Brain microvascular endothelial cell (primary cell): Measurements from ENCODE around the gene GPR63.

Experiments
- DNase-seq: peaks from one replicate; pipeline ENCODE4 v3.0.0-alpha.2; 2020
- H3K27ac ChIP-seq: fragments of 250-450 bp; sonication (Bioruptor Pico); 2 replicates; pipeline ENCODE4 v1.5.1; 2020; ENCODE audit warnings: mild to moderate bottlenecking, moderate library complexity
- H3K27me3 ChIP-seq: fragments of 250-450 bp; sonication (Bioruptor Pico); replicated peaks from 2 replicates; pipeline ENCODE4 v1.5.1; 2020; ENCODE audit warnings: mild to moderate bottlenecking
- H3K36me3 ChIP-seq: fragments of 250-450 bp; sonication (Bioruptor Pico); replicated peaks from 2 replicates; pipeline ENCODE4 v1.5.1; 2020; ENCODE audit warnings: mild to moderate bottlenecking
- H3K4me3 ChIP-seq: 2 replicates; pipeline ENCODE4 v1.5.1; 2011; ENCODE audit warnings: low read depth, mild to moderate bottlenecking, control low read depth, low read length, moderate library complexity
- in situ Hi-C: cut with HindIII; loops from 2 replicates; pipeline ENCODE4 v1.10.0; 2017; ENCODE audit warnings: low sequenced_read_pairs, low pct_ligation_motif_present
- TF ChIP-seq, protein P1 (sequence below): IDR thresholded peaks from 2 replicates; pipeline ENCODE4 v1.5.1; 2011; ENCODE audit warnings: low read depth, mild to moderate bottlenecking, moderate library complexity, low read length, control low read depth, inconsistent platforms; ENCODE audit errors: missing control alignments

GPR63 gene

DNA sequence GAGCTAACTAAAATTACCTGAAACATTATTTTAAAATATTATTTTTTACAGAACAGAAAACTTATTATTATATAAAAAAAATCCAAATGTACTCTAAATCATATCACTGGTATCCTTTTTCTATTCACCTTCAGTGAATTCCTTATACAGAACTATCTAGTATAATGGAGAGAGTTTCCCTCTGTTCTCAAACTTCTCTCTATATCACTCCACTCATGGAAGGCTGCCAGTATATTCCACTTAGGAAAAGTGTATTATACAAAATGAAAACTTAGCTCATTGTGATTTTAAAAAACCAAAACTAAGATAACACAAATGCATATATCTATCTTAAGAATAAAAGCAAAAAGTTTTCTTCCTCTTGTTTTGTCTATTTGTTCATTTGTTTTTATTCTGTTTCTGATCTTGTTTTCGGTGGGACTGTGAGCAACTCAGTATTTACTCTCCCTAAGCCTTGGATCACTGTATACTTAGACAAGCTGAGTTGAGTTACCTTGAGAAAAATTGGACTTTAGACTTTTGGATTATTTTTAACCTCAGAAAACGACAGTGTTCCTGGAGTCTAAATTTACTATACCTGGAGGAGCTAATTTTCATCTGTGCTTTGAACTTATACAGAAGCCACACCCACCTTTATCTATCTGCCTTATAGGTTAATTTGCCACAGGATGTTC lies 61.4 kb downstream of the GPR63 start:
- no peaks in the 10 kb centered on the region for H3K36me3 ChIP-seq
- DNase-seq = no peak
- H3K27ac ChIP-seq = no peak overlapping the region
- no peaks in the 10 kb centered on the region for H3K27me3 ChIP-seq
- in situ Hi-C loops = no loop called here
- no peak overlapping the region for H3K4me3 ChIP-seq
- TF ChIP-seq, protein P1, sequence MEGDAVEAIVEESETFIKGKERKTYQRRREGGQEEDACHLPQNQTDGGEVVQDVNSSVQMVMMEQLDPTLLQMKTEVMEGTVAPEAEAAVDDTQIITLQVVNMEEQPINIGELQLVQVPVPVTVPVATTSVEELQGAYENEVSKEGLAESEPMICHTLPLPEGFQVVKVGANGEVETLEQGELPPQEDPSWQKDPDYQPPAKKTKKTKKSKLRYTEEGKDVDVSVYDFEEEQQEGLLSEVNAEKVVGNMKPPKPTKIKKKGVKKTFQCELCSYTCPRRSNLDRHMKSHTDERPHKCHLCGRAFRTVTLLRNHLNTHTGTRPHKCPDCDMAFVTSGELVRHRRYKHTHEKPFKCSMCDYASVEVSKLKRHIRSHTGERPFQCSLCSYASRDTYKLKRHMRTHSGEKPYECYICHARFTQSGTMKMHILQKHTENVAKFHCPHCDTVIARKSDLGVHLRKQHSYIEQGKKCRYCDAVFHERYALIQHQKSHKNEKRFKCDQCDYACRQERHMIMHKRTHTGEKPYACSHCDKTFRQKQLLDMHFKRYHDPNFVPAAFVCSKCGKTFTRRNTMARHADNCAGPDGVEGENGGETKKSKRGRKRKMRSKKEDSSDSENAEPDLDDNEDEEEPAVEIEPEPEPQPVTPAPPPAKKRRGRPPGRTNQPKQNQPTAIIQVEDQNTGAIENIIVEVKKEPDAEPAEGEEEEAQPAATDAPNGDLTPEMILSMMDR = no peak

DNA sequence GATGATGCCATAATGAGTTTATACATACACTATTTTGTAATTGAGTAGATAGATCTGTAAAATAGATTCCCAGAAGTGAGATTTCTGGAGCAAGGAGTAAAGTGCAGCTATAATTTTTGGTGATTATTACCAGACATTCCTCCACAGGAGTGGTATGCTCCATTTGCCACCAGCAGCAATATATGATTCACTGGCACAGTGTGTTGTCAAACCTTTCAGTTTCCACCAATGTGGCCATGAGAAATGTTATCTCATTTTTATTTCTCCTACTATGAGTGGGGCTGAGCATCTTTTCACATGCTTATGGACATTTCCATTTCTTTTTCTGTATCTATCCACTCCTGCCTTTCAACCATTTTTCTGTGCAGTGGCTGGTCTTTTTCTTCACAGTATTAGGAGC lies 70.5 kb downstream of the GPR63 start:
- no peak for DNase-seq
- H3K27ac ChIP-seq = no peak overlapping the region
- no peaks in the 10 kb centered on the region for H3K36me3 ChIP-seq
- TF ChIP-seq, protein P1 = no peak
- H3K4me3 ChIP-seq = no peak overlapping the region
- in situ Hi-C loops = no loop called here
- H3K27me3 ChIP-seq = no peaks in the 10 kb centered on the region

DNA sequence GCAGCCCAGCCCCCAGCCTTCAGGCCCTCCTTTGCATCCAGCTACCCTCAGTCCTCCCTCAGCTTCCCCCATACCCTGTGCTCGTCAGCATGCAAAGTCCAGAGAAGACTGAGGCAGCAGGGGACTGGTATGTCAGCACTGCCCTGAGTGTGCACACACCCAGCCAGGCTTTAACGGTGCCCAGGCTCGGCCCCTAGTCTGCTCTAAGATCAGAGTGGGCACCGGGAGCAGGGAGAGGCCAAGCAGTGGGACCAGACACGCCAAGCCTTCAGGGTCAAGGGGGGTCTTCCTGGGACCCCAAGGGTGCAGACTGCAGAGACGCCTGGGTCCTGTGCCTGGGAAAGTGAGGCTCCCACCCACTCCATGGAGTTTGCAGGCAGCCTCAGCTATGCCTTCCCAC lies 74.7 kb downstream of the GPR63 start:
- Histone ChIP-seq H3K27ac (no peak overlapping the region), H3K36me3 (no peaks in the 10 kb centered on the region), H3K27me3 (no peaks in the 10 kb centered on the region), H3K4me3 (no peak overlapping the region)
- TF ChIP-seq, protein P1 = no peak
- in situ Hi-C loops = no loop called here
- DNase-seq = no peak

DNA sequence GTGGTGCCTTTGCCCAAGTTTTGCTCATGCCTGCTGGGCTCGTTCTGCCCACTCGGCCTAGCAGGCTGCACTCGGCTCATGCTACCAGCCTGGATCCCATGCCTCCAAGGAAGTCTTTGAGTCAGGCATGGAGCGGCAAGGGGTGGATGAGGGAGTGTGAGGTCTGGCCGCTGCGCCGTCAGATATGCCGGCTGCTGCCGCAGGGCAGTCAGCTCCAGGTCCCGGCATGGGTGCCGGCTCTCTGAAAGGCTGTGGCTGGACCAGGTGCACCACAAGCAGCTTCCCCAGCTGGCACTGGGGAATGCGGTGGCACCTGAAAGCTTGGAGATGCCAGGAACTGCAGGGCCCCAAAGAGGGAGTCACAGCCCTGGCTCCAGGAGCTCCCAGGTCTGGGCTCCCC lies 75.5 kb downstream of the GPR63 start:
- in situ Hi-C loops = no loop called here
- Histone ChIP-seq H3K36me3 (no peaks in the 10 kb centered on the region), H3K4me3 (no peak overlapping the region), H3K27ac (no peak overlapping the region), H3K27me3 (no peaks in the 10 kb centered on the region)
- no peak for DNase-seq
- TF ChIP-seq, protein P1 = no peak

DNA sequence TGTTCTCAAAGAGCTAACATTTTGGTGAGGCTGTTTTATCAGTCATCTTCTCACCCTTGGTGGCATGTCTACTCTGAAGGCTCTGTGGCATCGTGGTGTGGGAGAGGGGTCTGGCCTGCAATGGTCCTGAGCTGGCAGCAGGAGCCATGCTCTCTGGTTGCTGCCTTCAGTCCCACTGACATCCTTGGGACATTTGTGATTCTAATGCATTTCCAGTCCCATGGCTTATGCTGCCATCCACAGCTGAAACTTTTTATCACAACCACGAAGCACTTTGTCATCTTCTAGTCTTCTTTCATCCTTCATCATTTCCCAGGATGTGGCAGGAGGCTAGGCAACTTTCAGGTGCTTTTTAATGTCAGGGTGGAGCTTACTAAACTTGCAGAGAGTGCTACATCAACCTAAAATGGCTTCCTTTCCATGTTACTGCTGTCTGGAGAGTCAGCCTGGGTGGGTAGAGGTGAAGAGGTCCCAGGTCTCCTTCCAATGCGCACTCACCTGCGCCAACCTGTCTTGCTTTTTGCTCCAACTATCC lies 77.1 kb downstream of the GPR63 start:
- H3K36me3 ChIP-seq = no peaks in the 10 kb centered on the region
- DNase-seq = no peak
- in situ Hi-C loops = no loop called here
- TF ChIP-seq, protein P1 = no peak
- H3K27ac ChIP-seq = no peak overlapping the region
- H3K27me3 ChIP-seq = no peaks in the 10 kb centered on the region
- no peak overlapping the region for H3K4me3 ChIP-seq

DNA sequence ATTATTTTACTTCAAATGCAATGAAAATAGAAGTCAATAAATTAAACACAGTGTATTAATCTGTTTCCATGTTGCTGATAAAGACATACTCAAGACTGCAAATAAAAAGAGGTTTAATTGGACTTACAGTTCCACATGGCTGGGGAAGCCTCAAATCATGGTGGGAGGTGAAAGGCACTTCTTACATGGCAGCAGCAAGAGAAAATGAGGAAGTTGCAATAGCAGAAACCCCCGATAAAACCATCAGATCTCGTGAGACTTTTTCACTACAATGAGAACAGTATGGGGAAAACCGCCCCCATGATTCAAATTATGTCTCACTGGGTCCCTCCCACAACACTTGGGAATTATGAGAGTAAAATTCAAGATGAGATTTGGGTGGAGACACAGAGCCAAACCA lies 82.2 kb downstream of the GPR63 start:
- Histone ChIP-seq H3K27ac (no peak overlapping the region), H3K36me3 (no peaks in the 10 kb centered on the region), H3K27me3 (no peaks in the 10 kb centered on the region), H3K4me3 (no peak overlapping the region)
- in situ Hi-C loops = no loop called here
- TF ChIP-seq, protein P1 = no peak
- DNase-seq = no peak
